ENCODE measurements around the gene FNDC4.

FNDC4 gene

DNA sequence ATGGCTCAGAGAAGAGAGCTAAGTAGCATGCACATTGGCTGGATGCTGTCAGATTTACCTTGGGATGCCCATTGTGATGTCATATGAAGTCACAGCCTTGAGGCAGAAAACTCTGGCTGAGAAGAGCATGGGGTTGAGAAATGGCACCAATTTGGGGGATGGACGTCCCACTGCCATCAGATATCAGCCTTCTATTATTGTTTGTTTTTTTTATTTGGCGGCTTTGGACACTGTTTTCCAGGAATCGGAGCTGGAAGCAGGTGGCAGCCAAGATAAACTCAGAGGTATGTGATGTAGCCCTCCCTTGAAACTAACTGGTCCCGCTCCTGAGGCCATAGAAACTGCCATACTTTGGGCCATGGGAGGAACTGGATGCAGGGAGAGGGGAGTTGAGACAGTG is 42.3 kb upstream of the FNDC4 start:
- Histone ChIP-seq H2BK5ac (ENCODE audit: low read depth, low read length, poor library complexity) (no peak overlapping the region), H4K91ac (ENCODE audit: low read depth, low read length) (no peak overlapping the region), H3K4ac (ENCODE audit: low read depth, low read length) (no peak overlapping the region), H3K36me3 (ENCODE audit: control insufficient read depth in 1 of 2, insufficient read depth in 2 of 2, low read length in 2 of 2) (no peaks in the 10 kb centered on the region), H3K14ac (ENCODE audit: low read length) (no peak overlapping the region), H4K8ac (ENCODE audit: low read depth, low read length) (no peak overlapping the region), H3K79me1 (ENCODE audit: low read length) (no peaks in the 10 kb centered on the region), H2BK12ac (ENCODE audit: low read length) (no peak overlapping the region), H3K9me3 (ENCODE audit: insufficient read depth, low read depth, low read length) (no peaks in the 10 kb centered on the region), H3K4me2 (ENCODE audit: low read length) (no peak overlapping the region), H3K9ac (ENCODE audit: low read length) (no peak overlapping the region), H3K23ac (ENCODE audit: low read length) (no peak overlapping the region), H3K27ac (ENCODE audit: low read depth, low read length) (no peak overlapping the region), H3K4me3 (ENCODE audit: low read depth, low read length) (no peak overlapping the region), H4K12ac (ENCODE audit: low read depth, low read length) (no peak overlapping the region), H2AK5ac (ENCODE audit: low read length) (no peak overlapping the region), H3K27me3 (ENCODE audit: insufficient read depth, low read length) (no peaks in the 10 kb centered on the region), H3K4me1 (ENCODE audit: control insufficient read depth in 1 of 2, insufficient read depth in 2 of 2, low read length in 2 of 2) (no peaks in the 10 kb centered on the region), H3K18ac (ENCODE audit: low read length) (no peak overlapping the region), H2AFZ (ENCODE audit: insufficient read depth, low read length, poor library complexity) (no peak overlapping the region), H2BK120ac (ENCODE audit: insufficient read depth, low read length, poor library complexity) (no peak overlapping the region), H3K79me2 (ENCODE audit: control insufficient read depth, insufficient read depth, low read length, poor library complexity) (no peaks in the 10 kb centered on the region)
- no CpG with 5 or more reads among the region's 4 CpGs for WGBS (ENCODE audit: extremely low coverage, insufficient coverage, insufficient read length)
- no peak for DNase-seq

DNA sequence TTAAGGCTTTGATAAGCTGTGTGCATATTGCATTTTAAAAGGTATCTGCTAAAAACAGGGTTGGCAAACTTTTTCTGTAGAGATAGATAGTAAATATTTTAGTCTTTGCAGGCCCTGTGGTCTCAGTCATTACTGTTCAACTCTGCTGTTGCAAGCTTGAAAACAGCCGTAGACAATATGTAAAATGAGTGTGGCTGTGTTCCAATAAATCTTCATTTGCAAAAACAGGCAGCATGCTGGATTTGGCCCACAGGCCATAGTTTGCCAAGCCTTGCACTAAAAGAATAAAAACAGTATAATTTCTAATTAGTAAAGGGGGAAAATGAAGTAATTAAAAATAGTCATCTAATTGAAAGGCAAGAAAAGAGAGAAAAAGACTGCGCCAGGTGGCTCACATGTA is 37.0 kb upstream of the FNDC4 start:
- no peak overlapping the region for H4K8ac ChIP-seq (ENCODE audit: low read depth, low read length)
- H4K12ac ChIP-seq (ENCODE audit: low read depth, low read length): no peak overlapping the region
- no peak overlapping the region for H3K27ac ChIP-seq (ENCODE audit: low read depth, low read length)
- no peak overlapping the region for H3K18ac ChIP-seq (ENCODE audit: low read length)
- no peak overlapping the region for H2BK5ac ChIP-seq (ENCODE audit: low read depth, low read length, poor library complexity)
- H2BK120ac ChIP-seq (ENCODE audit: insufficient read depth, low read length, poor library complexity): no peak overlapping the region
- no peak overlapping the region for H2BK12ac ChIP-seq (ENCODE audit: low read length)
- no peaks in the 10 kb centered on the region for H3K36me3 ChIP-seq (ENCODE audit: control insufficient read depth in 1 of 2, insufficient read depth in 2 of 2, low read length in 2 of 2)
- H2AFZ ChIP-seq (ENCODE audit: insufficient read depth, low read length, poor library complexity): no peak overlapping the region
- H3K23ac ChIP-seq (ENCODE audit: low read length): no peak overlapping the region
- no peak overlapping the region for H4K91ac ChIP-seq (ENCODE audit: low read depth, low read length)
- no peak for DNase-seq
- H3K14ac ChIP-seq (ENCODE audit: low read length): no peak overlapping the region
- no peak overlapping the region for H3K4me2 ChIP-seq (ENCODE audit: low read length)
- no CpG with 5 or more reads among the region's 2 CpGs for WGBS (ENCODE audit: extremely low coverage, insufficient coverage, insufficient read length)
- no peaks in the 10 kb centered on the region for H3K9me3 ChIP-seq (ENCODE audit: insufficient read depth, low read depth, low read length)
- H3K79me2 ChIP-seq (ENCODE audit: control insufficient read depth, insufficient read depth, low read length, poor library complexity): no peaks in the 10 kb centered on the region
- no peaks in the 10 kb centered on the region for H3K4me1 ChIP-seq (ENCODE audit: control insufficient read depth in 1 of 2, insufficient read depth in 2 of 2, low read length in 2 of 2)
- H2AK5ac ChIP-seq (ENCODE audit: low read length): no peak overlapping the region
- H3K27me3 ChIP-seq (ENCODE audit: insufficient read depth, low read length): no peaks in the 10 kb centered on the region
- H3K9ac ChIP-seq (ENCODE audit: low read length): no peak overlapping the region
- no peaks in the 10 kb centered on the region for H3K79me1 ChIP-seq (ENCODE audit: low read length)
- H3K4ac ChIP-seq (ENCODE audit: low read depth, low read length): no peak overlapping the region
- no peak overlapping the region for H3K4me3 ChIP-seq (ENCODE audit: low read depth, low read length)

DNA sequence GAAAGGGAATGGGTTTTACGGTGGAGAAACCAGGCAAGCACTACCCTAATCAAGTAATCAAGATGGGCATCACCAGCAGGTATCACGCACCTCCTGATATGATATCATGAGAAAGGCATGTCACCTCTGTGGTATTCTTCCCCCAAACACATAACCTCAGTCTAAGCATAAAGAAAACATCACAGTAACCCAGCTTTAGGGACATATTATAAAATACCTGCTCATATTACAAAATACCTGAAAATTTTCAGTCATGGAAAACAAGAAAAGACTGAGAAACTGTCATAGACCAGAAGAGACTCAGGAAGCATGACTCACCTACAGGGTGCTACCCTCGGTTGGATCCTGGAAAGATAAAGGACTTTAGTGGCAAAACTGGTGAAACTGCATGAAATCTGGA is 32.2 kb upstream of the FNDC4 start:
- Histone ChIP-seq H3K27ac (ENCODE audit: low read depth, low read length) (no peak overlapping the region), H3K18ac (ENCODE audit: low read length) (no peak overlapping the region), H3K4me1 (ENCODE audit: control insufficient read depth in 1 of 2, insufficient read depth in 2 of 2, low read length in 2 of 2) (no peaks in the 10 kb centered on the region), H2BK120ac (ENCODE audit: insufficient read depth, low read length, poor library complexity) (no peak overlapping the region), H3K79me2 (ENCODE audit: control insufficient read depth, insufficient read depth, low read length, poor library complexity) (no peaks in the 10 kb centered on the region), H3K9ac (ENCODE audit: low read length) (no peak overlapping the region), H3K4me3 (ENCODE audit: low read depth, low read length) (no peak overlapping the region), H3K27me3 (ENCODE audit: insufficient read depth, low read length) (no peaks in the 10 kb centered on the region), H3K36me3 (ENCODE audit: control insufficient read depth in 1 of 2, insufficient read depth in 2 of 2, low read length in 2 of 2) (no peaks in the 10 kb centered on the region), H3K14ac (ENCODE audit: low read length) (no peak overlapping the region), H3K23ac (ENCODE audit: low read length) (no peak overlapping the region), H4K12ac (ENCODE audit: low read depth, low read length) (no peak overlapping the region), H3K79me1 (ENCODE audit: low read length) (no peaks in the 10 kb centered on the region), H3K4ac (ENCODE audit: low read depth, low read length) (no peak overlapping the region), H2BK12ac (ENCODE audit: low read length) (no peak overlapping the region), H3K4me2 (ENCODE audit: low read length) (no peak overlapping the region), H2BK5ac (ENCODE audit: low read depth, low read length, poor library complexity) (no peak overlapping the region), H3K9me3 (ENCODE audit: insufficient read depth, low read depth, low read length) (no peaks in the 10 kb centered on the region), H2AK5ac (ENCODE audit: low read length) (no peak overlapping the region), H4K8ac (ENCODE audit: low read depth, low read length) (no peak overlapping the region), H2AFZ (ENCODE audit: insufficient read depth, low read length, poor library complexity) (no peak overlapping the region), H4K91ac (ENCODE audit: low read depth, low read length) (no peak overlapping the region)
- WGBS (ENCODE audit: extremely low coverage, insufficient coverage, insufficient read length): no CpG with 5 or more reads among the region's 3 CpGs
- DNase-seq: peak; percentile 9 to 67

DNA sequence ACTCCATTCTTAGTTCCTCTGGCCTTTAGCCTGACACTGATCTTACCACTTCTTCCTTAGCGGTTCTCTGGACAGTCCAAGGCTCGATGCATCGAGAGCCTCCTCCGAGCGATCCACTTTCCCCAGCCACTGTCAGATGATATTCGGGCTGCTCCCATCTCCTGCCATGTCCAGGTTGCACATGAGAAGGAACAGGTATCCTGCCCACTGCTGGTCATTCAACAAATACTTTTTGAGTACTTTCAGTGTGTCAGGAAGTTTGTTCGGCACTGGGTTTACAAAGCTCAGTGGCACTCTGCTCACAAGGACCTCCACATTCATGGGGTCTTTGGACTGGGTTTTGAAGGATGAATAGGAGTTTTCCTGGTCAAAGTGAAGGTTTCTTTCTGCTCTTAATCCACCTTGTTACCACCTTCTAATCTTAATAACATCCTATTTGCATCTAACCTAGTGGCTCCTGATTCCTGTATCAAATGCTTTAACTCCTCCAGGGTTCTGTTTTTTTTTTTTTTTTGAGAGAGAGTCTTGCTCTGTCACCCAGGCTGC is 27.5 kb upstream of the FNDC4 start:
- Histone ChIP-seq H4K91ac (ENCODE audit: low read depth, low read length) (no peak overlapping the region), H3K27ac (ENCODE audit: low read depth, low read length) (no peak overlapping the region), H2AFZ (ENCODE audit: insufficient read depth, low read length, poor library complexity) (no peak overlapping the region), H3K79me2 (ENCODE audit: control insufficient read depth, insufficient read depth, low read length, poor library complexity) (no peaks in the 10 kb centered on the region), H2BK120ac (ENCODE audit: insufficient read depth, low read length, poor library complexity) (no peak overlapping the region), H3K4ac (ENCODE audit: low read depth, low read length) (no peak overlapping the region), H3K4me2 (ENCODE audit: low read length) (no peak overlapping the region), H3K27me3 (ENCODE audit: insufficient read depth, low read length) (no peaks in the 10 kb centered on the region), H4K8ac (ENCODE audit: low read depth, low read length) (no peak overlapping the region), H3K23ac (ENCODE audit: low read length) (no peak overlapping the region), H3K4me3 (ENCODE audit: low read depth, low read length) (no peak overlapping the region), H3K36me3 (ENCODE audit: control insufficient read depth in 1 of 2, insufficient read depth in 2 of 2, low read length in 2 of 2) (no peaks in the 10 kb centered on the region), H4K12ac (ENCODE audit: low read depth, low read length) (no peak overlapping the region), H3K9ac (ENCODE audit: low read length) (no peak overlapping the region), H3K79me1 (ENCODE audit: low read length) (no peaks in the 10 kb centered on the region), H3K4me1 (ENCODE audit: control insufficient read depth in 1 of 2, insufficient read depth in 2 of 2, low read length in 2 of 2) (no peaks in the 10 kb centered on the region), H2BK5ac (ENCODE audit: low read depth, low read length, poor library complexity) (no peak overlapping the region), H3K14ac (ENCODE audit: low read length) (no peak overlapping the region), H3K9me3 (ENCODE audit: insufficient read depth, low read depth, low read length) (no peaks in the 10 kb centered on the region), H3K18ac (ENCODE audit: low read length) (no peak overlapping the region), H2AK5ac (ENCODE audit: low read length) (no peak overlapping the region), H2BK12ac (ENCODE audit: low read length) (no peak overlapping the region)
- peak; percentile 8 to 59 for DNase-seq
- WGBS (ENCODE audit: extremely low coverage, insufficient coverage, insufficient read length): no CpG with 5 or more reads among the region's 7 CpGs
